Transverse colon (tissue), 3 donors: Measurements from ENCODE around the gene BMP10.

Experiments
- POLR2A ChIP-seq: fragments of 450-650 bp; IDR thresholded peaks from one replicate; pipeline ENCODE4 v1.6.1; 2016; ENCODE audit warnings: antibody characterized with exemption, mild to moderate bottlenecking, moderate library complexity
- POLR2AphosphoS5 ChIP-seq, 3 donors: sonication (generic); formaldehyde crosslinking; IDR thresholded peaks; one replicate each; pipeline ENCODE4 v1.6.1; 2016; ENCODE audit warnings: antibody characterized with exemption in 3 of 3

- no peak for TF ChIP-seq POLR2AphosphoS5 (IDR thresholded peaks at IDR 0.05)
- TF ChIP-seq POLR2A, result no peak
Observed at GRCh38 chr2:68905116-68905515, 33.9 kb upstream of the BMP10 start.
